ENCODE measurements around the gene CCDC197. TPM values are rescaled to one million over a fixed set of nuclear protein-coding genes. Genes with fewer than 3 reads are reported as not detected.

The CCDC197 gene
- total RNA-seq, 1 experiment from 2014 or later, result not detected

DNA sequence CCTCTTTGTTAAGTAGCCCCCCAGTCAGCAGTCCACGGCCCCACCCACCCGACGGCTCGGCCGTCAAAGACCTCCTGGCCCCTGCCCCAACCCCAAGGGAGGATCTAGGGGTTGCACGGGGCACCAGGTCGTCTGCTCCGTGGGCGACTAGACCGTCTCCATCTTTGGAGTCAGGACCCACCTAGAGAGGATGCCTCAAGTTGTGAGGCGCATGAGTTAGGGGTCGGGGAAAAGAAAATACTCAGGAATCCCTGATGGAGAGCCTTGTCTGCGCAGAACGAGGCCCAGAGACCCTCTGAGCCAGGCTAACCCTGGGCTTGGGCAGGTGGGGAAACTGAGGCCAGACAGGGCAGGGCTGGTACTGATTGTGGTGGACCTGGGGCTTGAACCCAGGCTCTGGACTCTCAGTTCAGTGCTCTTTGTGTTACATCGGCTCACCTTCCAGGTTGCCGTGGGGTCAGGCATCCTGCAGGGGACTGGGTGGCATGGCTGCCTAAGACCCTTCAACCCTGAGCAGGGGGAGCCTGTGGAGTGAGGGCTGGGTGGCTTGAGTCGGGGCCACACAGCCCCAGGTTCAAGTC is 29.9 kb downstream of the CCDC197 start:
- Histone ChIP-seq H2BK20ac (ENCODE audit: low read depth, low read length, poor library complexity, severe bottlenecking) (no peak overlapping the region), H3K27me3 (ENCODE audit: insufficient read depth, low read length) (no peaks in the 10 kb centered on the region), H3K14ac (ENCODE audit: insufficient read depth, low read length) (peak overlapping the region; percentile 50; the same call in 1 of the 2 replicates), H4K8ac (replicated peaks; ENCODE audit: insufficient read length, low read depth, low read length) (no peak overlapping the region), H2AK5ac (ENCODE audit: insufficient read length, low read length) (no peak overlapping the region), H2BK120ac (ENCODE audit: low read depth, low read length, poor library complexity, severe bottlenecking) (no peak overlapping the region), H2BK15ac (ENCODE audit: low read depth, low read length) (no peak overlapping the region), H3K9me3 (ENCODE audit: control insufficient read depth, low read depth, low read length) (no peaks in the 10 kb centered on the region), H4K20me1 (ENCODE audit: control insufficient read depth, insufficient read depth, insufficient read length) (no peaks in the 10 kb centered on the region), H3T11ph (ENCODE audit: low read length) (no peak overlapping the region), H3K9ac (ENCODE audit: extremely low read depth, insufficient read length, low read length) (no peak overlapping the region), H3K4me2 (ENCODE audit: insufficient read depth, insufficient read length, low read length) (peak overlapping the region; percentile 45), H4K5ac (ENCODE audit: insufficient read length, low read depth, low read length) (no peak overlapping the region), H2BK5ac (ENCODE audit: insufficient read length, low read length) (no peak overlapping the region), H3K18ac (ENCODE audit: insufficient read length, low read depth, low read length) (no peak overlapping the region), H3K23me2 (ENCODE audit: insufficient read length, low read depth, low read length, poor library complexity, severe bottlenecking) (no peaks in the 10 kb centered on the region), H3K4ac (ENCODE audit: low read depth, low read length) (no peak overlapping the region), H2BK12ac (ENCODE audit: insufficient read length, low read depth, low read length) (no peak overlapping the region), H4K91ac (ENCODE audit: insufficient read length, low read depth, low read length) (no peak overlapping the region), H3K4me1 (ENCODE audit: insufficient read depth, low read length) (no peaks in the 10 kb centered on the region; the same call in 1 of the 2 replicates), H3K23ac (ENCODE audit: insufficient read length, low read depth, low read length) (no peak overlapping the region), H3K79me2 (ENCODE audit: insufficient read depth, low read length) (no peaks in the 10 kb centered on the region), H3K79me1 (ENCODE audit: insufficient read depth, low read depth, low read length, poor library complexity, severe bottlenecking) (no peaks in the 10 kb centered on the region), H3K56ac (ENCODE audit: insufficient read length, low read depth, low read length) (no peak overlapping the region), H3K27ac (ENCODE audit: insufficient read length, low read depth, low read length) (no peak overlapping the region), H2AFZ (ENCODE audit: low read length) (no peak overlapping the region)
- H3K4me3 Mint-ChIP-seq, result peak overlapping the region; percentile 62 to 79
- no peaks in the 10 kb centered on the region; a peak in 1 of 7 replicates for H3K36me3 Mint-ChIP-seq (ENCODE audit: insufficient read depth in 1 of 3, low read depth in 3 of 3)
- H3K27ac Mint-ChIP-seq, result no peak overlapping the region
- TF ChIP-seq, protein P1, sequence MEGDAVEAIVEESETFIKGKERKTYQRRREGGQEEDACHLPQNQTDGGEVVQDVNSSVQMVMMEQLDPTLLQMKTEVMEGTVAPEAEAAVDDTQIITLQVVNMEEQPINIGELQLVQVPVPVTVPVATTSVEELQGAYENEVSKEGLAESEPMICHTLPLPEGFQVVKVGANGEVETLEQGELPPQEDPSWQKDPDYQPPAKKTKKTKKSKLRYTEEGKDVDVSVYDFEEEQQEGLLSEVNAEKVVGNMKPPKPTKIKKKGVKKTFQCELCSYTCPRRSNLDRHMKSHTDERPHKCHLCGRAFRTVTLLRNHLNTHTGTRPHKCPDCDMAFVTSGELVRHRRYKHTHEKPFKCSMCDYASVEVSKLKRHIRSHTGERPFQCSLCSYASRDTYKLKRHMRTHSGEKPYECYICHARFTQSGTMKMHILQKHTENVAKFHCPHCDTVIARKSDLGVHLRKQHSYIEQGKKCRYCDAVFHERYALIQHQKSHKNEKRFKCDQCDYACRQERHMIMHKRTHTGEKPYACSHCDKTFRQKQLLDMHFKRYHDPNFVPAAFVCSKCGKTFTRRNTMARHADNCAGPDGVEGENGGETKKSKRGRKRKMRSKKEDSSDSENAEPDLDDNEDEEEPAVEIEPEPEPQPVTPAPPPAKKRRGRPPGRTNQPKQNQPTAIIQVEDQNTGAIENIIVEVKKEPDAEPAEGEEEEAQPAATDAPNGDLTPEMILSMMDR (conservative IDR thresholded peaks at IDR 0.05), result no peak
- H3K4me1 Mint-ChIP-seq, result peaks cover 25 to 34% of the 10 kb centered on the region in 2 experiments
- H3K27me3 Mint-ChIP-seq (ENCODE audit: low read depth), result peaks cover 5% of the 10 kb centered on the region; the same call in 1 of the 2 replicates
- DNase-seq, result no peak
- no CpG with 5 or more reads among the region's 17 CpGs for WGBS (ENCODE audit: extremely low coverage, insufficient read length, low lambda C conversion rate)
- no peaks in the 10 kb centered on the region for H3K9me3 Mint-ChIP-seq

Measured in H9 (cell line).